PC-3 (cell line): ENCODE measurements around the gene ZNF420.

Experiments
- CTCF ChIP-seq: fragments of 300-600 bp; sonication (generic); conservative IDR thresholded peaks from 2 replicates; pipeline ENCODE4 v1.5.1; 2017; ENCODE audit warnings: antibody characterized with exemption, low read depth, mild to moderate bottlenecking, low read length
- EZH2 ChIP-seq: fragments of 300-600 bp; sonication (generic); IDR thresholded peaks from one replicate; pipeline ENCODE4 v1.6.1; 2017; ENCODE audit warnings: antibody characterized with exemption, mild to moderate bottlenecking, low read length; ENCODE audit not compliant: unreplicated experiment
- EZH2phosphoT487 ChIP-seq: fragments of 300-600 bp; sonication (generic); IDR thresholded peaks from 2 replicates; pipeline ENCODE4 v1.6.1; 2018; ENCODE audit warnings: mild to moderate bottlenecking, antibody characterized with exemption, low read length, borderline replicate concordance

- no peak for TF ChIP-seq CTCF
- TF ChIP-seq EZH2phosphoT487: no peak
- no peak for TF ChIP-seq EZH2
Measured at GRCh38 chr19:37059142-37059541, 19.1 kb upstream of the ZNF420 start.
